ENCODE data around the gene PSTK. TPM values are rescaled to one million over a fixed set of nuclear protein-coding genes. Genes with fewer than 3 reads are reported as not detected.

PSTK gene
- total and polyA plus RNA-seq, 9 of the 15 experiments (the other 6 are each of a cell fraction or from before 2014, with no cell fraction given) = 13.2 to 49.7 (median 18.9) TPM

DNA sequence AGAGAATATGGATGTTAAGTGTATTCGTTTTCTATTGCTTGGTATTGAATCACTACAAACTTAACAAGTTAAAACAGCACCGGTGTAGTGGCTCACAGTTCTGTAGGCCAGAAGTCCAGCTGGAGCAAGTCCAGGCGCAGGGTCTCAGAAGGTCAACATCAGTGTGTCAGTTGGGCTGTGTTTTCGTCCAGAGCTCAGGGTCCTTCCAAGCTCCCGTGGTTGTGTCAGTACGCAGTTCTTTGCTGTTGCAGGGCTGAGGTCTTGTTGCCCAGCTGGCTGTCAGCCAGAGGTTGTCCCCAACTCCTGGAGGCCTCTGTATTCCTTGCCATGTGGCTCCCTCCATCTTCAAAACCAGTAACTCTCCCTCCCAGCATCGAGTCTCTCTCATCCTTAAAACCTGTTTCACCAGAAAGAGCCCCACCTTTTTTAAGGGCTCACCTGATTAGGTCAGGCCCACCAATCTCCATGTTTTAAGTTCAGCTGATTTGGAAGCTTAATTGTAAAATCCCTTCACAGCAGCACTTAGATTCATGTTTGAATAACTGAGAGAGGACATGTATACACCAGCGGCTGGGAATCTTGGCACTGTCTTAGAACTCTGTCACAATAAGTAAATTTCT, 55.4 kb downstream of the PSTK start:
- DNase-seq (ENCODE audit: extremely low read depth in 1 of 4, low spot score in 3 of 4) (no peak), ATAC-seq (no peak), FAIRE-seq (no peak)
- peak; percentile 53; the same call in 1 of the 2 replicates for TF ChIP-seq FOXM1 (IDR thresholded peaks at IDR 0.05; ENCODE audit: low read depth)
- no peak for TF ChIP-seq FOXM1 (CRISPR knock-in tag; IDR thresholded peaks at IDR 0.05; ENCODE audit: low read depth)
- peak; percentile 39; the same call in 1 of the 2 replicates for TF ChIP-seq NFIC (IDR thresholded peaks at IDR 0.05)
- peak; percentile 66 for TF ChIP-seq RBM25 (IDR thresholded peaks at IDR 0.05; ENCODE audit: low read depth, low read length, severe bottlenecking)
- TF ChIP-seq KAT8 (IDR thresholded peaks at IDR 0.05; ENCODE audit: low read depth) = no peak
- TF ChIP-seq CC2D1A (IDR thresholded peaks at IDR 0.05) = no peak
- peak; percentile 99 for TF ChIP-seq ZNF134 (CRISPR knock-in tag; conservative IDR thresholded peaks at IDR 0.05)
- Histone ChIP-seq H3K4me3 (no peak overlapping the region), H3K36me3 (ENCODE audit: control insufficient read depth, insufficient read depth, low read length) (no peaks in the 10 kb centered on the region), H3K9me1 (ENCODE audit: control insufficient read depth, insufficient read depth, low read length) (no peaks in the 10 kb centered on the region), H3K27me3 (ENCODE audit: control insufficient read depth in 2 of 2, insufficient read depth in 2 of 2, low read length in 2 of 2) (no peaks in the 10 kb centered on the region), H3K4me2 (ENCODE audit: insufficient read depth, low read length) (no peak overlapping the region), H4K20me1 (replicated peaks; ENCODE audit: control insufficient read depth, insufficient read depth, low read length) (no peaks in the 10 kb centered on the region), H3K79me2 (ENCODE audit: control insufficient read depth, insufficient read depth, low read length) (no peaks in the 10 kb centered on the region), H2AFZ (ENCODE audit: low read depth, low read length) (no peak overlapping the region), H3K9ac (ENCODE audit: insufficient read depth in 1 of 2, low read depth in 2 of 2, low read length in 2 of 2) (no peak overlapping the region), H3K27ac (ENCODE audit: extremely low read depth, low read depth, low read length) (no peak overlapping the region), H3K4me1 (replicated peaks in 1 of 2; ENCODE audit: control insufficient read depth in 2 of 2, insufficient read depth in 2 of 2, low read length in 2 of 2) (no peaks in the 10 kb centered on the region), H3K9me3 (replicated peaks; ENCODE audit: control insufficient read depth, insufficient read depth, low read depth, low read length) (no peaks in the 10 kb centered on the region)
- in situ Hi-C loops (cut with MboI) (loop anchor here (25.0 kb wide), 1 partner anchor 927 kb away; no protein-coding TSS in a partner anchor), intact Hi-C loops (cut with micrococcal nuclease) (no loop called here)
- no TSS peak for BruUV-seq (replicated peaks)
- ChIA-PET POLR2A (interaction anchor here (1.1 kb wide), 1 partner anchor 11 kb away, joined by 4 read pairs; no protein-coding TSS in a partner anchor), CTCF (ENCODE audit: low intra/inter-chr PET ratio) (no interaction called here)
- 43% methylated on average over 6 of the region's 8 CpGs for WGBS (ENCODE audit: insufficient coverage, low coverage, missing lambda C conversion rate)

All from K562 (cell line).